Urinary bladder (tissue), 4 donors: ENCODE measurements around the gene SLC7A8. TPM values are rescaled to one million over a fixed set of nuclear protein-coding genes. Genes with fewer than 3 reads are reported as not detected.
"Not testable (repeated sequence)": the region's sequence is repeated elsewhere in the genome, so short reads cannot be mapped to it uniquely, and the experiment has no call there.

ENCODE experiments used
- DNase-seq: peaks from one replicate; pipeline ENCODE4 v3.0.0-alpha.2; 2015; ENCODE audit errors: extremely low spot score
- H3K27ac ChIP-seq: one replicate; pipeline ENCODE4 v1.5.1; 2013; ENCODE audit warnings: low read depth, mild to moderate bottlenecking, moderate library complexity
- H3K36me3 ChIP-seq: one replicate; pipeline ENCODE4 v1.6.1; 2013; ENCODE audit warnings: mild to moderate bottlenecking, moderate library complexity; ENCODE audit not compliant: insufficient read depth
- H3K4me1 ChIP-seq: one replicate; pipeline ENCODE4 v1.6.1; 2013; ENCODE audit warnings: mild to moderate bottlenecking, moderate library complexity; ENCODE audit not compliant: insufficient read depth
- H3K4me3 ChIP-seq: one replicate; pipeline ENCODE4 v1.5.1; 2013; ENCODE audit warnings: low read depth, low read length
- WGBS: extraction: QIAGEN DNeasy Blood & Tissue Kit; methylation state at CpG from one replicate; pipeline ENCODE4 v1.1.7; 2013; 5-methylcytosine and 5-hydroxymethylcytosine counted together
- polyA plus RNA-seq: library from polyadenylated mRNA; stranded (reverse); fragments of 200-250 nt; gene quantifications from one replicate; pipeline ENCODE4 v1.2.3, GENCODE V29; 2013
- total RNA-seq: library from RNA; depleted of rRNA; stranded (reverse); fragments of >200 nt; gene quantifications from one replicate; pipeline ENCODE4 v1.2.3, GENCODE V29; 2014
- donor health status: healthy with polysubstance abuse.
- donor health status: healthy.

Gene SLC7A8
- total and polyA plus RNA-seq, 2 donors: 8.4 to 35.5 TPM

GRCh38 chr14:23199141-23199540 lies 15.7 kb upstream of the SLC7A8 start:
- 83% methylated on average over 1 of the region's 1 CpG for WGBS
- H3K36me3 ChIP-seq, DNase-seq: not testable (repeated sequence)

DNA sequence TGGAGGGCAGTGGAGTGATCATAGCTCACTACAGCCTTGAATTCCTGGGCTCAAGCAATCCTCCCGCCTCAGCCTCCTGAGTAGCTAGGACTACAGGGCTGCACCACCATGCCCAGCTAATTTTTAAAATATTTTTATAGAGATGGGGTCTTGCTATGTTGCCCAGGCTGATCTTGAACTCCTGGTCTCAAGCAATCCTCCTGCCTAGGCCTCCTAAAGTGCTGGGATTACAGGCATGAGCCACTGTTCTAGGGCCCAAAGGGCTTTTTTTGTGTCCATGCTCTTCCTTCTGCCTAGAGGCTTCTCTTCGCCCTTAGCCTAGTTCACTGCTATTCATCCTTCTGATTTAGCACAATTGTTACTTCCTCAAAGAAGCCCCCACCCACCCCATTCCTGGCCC lies 13.0 kb upstream of the SLC7A8 start:
- not testable (repeated sequence) for H3K4me1 ChIP-seq, H3K36me3 ChIP-seq, H3K4me3 ChIP-seq, H3K27ac ChIP-seq, DNase-seq
- WGBS: 94% methylated on average over 2 of the region's 2 CpGs

More at GRCh38 chr14:23199141-23199540, 15.7 kb upstream of the SLC7A8 start:
- H3K4me1 ChIP-seq, H3K27ac ChIP-seq, H3K4me3 ChIP-seq: not testable (repeated sequence)

DNA sequence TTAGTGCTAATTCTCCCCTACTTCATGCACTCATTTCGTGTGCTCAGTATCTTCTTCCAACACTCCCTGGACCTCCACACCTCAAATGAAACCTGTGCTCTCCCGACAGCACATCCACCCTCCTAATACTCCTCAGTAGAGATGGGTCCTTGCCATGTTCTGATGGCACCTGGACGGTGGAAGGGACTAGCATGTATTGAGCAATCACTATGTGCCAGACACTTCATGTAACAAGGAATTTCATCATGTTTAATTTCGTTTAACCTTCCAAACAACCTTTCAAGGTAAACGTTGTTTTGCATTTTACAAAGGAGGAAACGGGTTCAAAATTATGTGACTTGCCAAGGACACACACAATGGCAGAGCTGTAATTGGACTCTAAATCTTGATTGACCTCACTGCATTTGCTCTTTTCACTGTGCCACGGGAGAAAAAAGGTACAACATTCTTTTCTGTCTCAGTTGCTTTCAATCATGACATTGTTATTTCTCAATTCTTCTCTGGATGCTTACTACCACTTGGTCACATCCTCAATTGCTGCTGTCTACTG lies 12.2 kb upstream of the SLC7A8 start:
- Histone ChIP-seq H3K4me3 (no peak overlapping the region), H3K36me3 (no peaks in the 10 kb centered on the region), H3K27ac (no peak overlapping the region), H3K4me1 (no peaks in the 10 kb centered on the region)
- DNase-seq: no peak
- 79% methylated on average over 7 of the region's 7 CpGs for WGBS

GRCh38 chr14:23193432-23193831 lies 10.0 kb upstream of the SLC7A8 start:
- H3K4me1 ChIP-seq: no peaks in the 10 kb centered on the region
- no peak for DNase-seq
- H3K36me3 ChIP-seq: no peaks in the 10 kb centered on the region
- H3K4me3 ChIP-seq: no peak overlapping the region
- 31% methylated on average over 3 of the region's 3 CpGs for WGBS
- H3K27ac ChIP-seq: no peak overlapping the region

GRCh38 chr14:23187925-23188324 lies 4.5 kb upstream of the SLC7A8 start:
- H3K36me3 ChIP-seq: no peaks in the 10 kb centered on the region
- no peak overlapping the region for H3K4me3 ChIP-seq
- DNase-seq: no peak
- H3K4me1 ChIP-seq: no peaks in the 10 kb centered on the region
- H3K27ac ChIP-seq: no peak overlapping the region
- 78% methylated on average over 2 of the region's 2 CpGs for WGBS

- no peak for DNase-seq
Observed at GRCh38 chr14:23186913-23187654, 3.6 kb upstream of the SLC7A8 start.

DNA sequence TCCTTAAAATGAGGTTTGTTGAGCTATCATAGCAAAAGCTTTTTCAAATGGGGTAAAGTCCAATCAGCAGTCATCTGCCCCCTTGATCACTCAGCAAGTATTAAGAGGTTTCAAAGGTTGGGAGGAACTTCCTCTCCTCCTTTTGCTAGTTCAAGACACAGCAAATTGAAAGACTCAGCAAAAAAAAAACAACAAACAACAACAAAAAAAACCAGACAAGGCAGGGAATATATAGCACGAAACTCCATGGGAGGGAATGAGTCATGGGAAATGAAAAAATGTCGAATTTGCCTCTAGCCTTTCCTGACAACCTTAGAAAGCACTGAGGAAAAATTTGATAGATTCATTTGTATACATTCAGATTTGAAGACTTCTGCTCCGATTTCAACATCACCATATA lies 1.6 kb upstream of the SLC7A8 start:
- Histone ChIP-seq H3K36me3 (no peaks in the 10 kb centered on the region), H3K27ac (no peak overlapping the region), H3K4me3 (no peak overlapping the region), H3K4me1 (peaks cover 1% of the 10 kb centered on the region)
- WGBS: 66% methylated on average over 3 of the region's 3 CpGs
- DNase-seq: no peak

More at GRCh38 chr14:23186913-23187654, 3.6 kb upstream of the SLC7A8 start:
- Histone ChIP-seq H3K36me3 (no peaks in the 10 kb centered on the region), H3K4me1 (no peaks in the 10 kb centered on the region), H3K4me3 (no peak overlapping the region), H3K27ac (no peak overlapping the region)
- WGBS: 50% methylated on average over 12 of the region's 12 CpGs

- Histone ChIP-seq H3K4me1 (peaks cover 1% of the 10 kb centered on the region), H3K27ac (no peak overlapping the region), H3K36me3 (no peaks in the 10 kb centered on the region), H3K4me3 (peak overlapping the region; percentile 54)
- no peak for DNase-seq
- WGBS: under 1% methylated on average over 4 of the region's 4 CpGs
Observed at GRCh38 chr14:23183158-23183470, 346 bp downstream of the SLC7A8 start.

GRCh38 chr14:23182372-23183157 lies 895 bp downstream of the SLC7A8 start:
- H3K36me3 ChIP-seq: no peaks in the 10 kb centered on the region
- H3K4me1 ChIP-seq: peaks cover 1% of the 10 kb centered on the region
- no peak overlapping the region for H3K27ac ChIP-seq
- WGBS: 1% methylated on average over 24 of the region's 24 CpGs
- peak overlapping the region; percentile 54 for H3K4me3 ChIP-seq
- no peak for DNase-seq

- Histone ChIP-seq H3K4me3 (peak overlapping the region; percentile 54), H3K4me1 (peaks cover 1% of the 10 kb centered on the region), H3K36me3 (no peaks in the 10 kb centered on the region), H3K27ac (no peak overlapping the region)
- DNase-seq: no peak
- 22% methylated on average over 4 of the region's 4 CpGs for WGBS
Observed at GRCh38 chr14:23181946-23182345, 1.5 kb downstream of the SLC7A8 start.

DNA sequence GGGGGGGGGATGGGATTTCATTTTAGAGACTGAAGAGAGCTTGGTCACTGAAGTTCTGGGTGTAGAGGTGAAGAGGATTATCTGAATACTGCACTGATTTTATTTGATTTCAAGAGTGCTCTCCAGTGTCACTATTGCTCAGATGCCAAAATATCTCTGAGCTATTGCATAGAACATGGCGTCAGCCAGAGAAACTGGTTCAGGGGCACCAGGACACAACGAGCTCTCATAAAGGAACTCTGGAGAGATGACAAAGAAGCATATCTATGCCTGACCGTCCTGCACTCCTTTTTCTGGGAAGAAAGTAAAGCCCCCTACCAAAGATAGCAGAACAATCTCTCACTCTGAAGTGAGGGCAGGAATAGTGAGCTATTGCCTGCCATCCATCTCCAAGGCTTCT lies 2.0 kb downstream of the SLC7A8 start:
- 30% methylated on average over 3 of the region's 3 CpGs for WGBS
- Histone ChIP-seq H3K4me3 (peak overlapping the region; percentile 54), H3K4me1 (peaks cover 1% of the 10 kb centered on the region), H3K36me3 (no peaks in the 10 kb centered on the region), H3K27ac (no peak overlapping the region)
- no peak for DNase-seq

- Histone ChIP-seq H3K27ac (no peak overlapping the region), H3K36me3 (no peaks in the 10 kb centered on the region), H3K4me3 (no peak overlapping the region), H3K4me1 (peaks cover 1% of the 10 kb centered on the region)
- DNase-seq: no peak
- WGBS: 76% methylated on average over 2 of the region's 2 CpGs
Observed at GRCh38 chr14:23177181-23177580, 6.3 kb downstream of the SLC7A8 start.

DNA sequence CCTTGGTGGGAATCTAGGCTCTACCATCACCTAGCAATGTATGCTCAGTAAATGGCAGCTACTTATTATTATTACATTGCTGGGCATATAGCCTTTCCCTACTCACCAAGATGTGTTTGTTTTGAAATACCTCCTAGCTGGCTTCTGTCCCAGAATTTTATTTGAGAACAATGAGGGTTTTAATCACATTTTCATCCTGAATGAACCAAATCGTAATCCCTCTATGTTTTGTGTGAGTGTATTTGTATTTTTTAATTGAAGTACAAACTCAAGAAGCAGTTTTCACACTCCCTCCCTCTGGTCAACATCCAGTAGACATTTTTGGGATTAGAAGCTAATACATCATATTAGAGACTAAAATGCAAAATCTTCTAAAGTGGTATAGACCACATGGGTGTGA lies 7.6 kb downstream of the SLC7A8 start:
- Histone ChIP-seq H3K4me3 (no peak overlapping the region), H3K4me1 (no peaks in the 10 kb centered on the region), H3K36me3 (no peaks in the 10 kb centered on the region), H3K27ac (no peak overlapping the region)
- DNase-seq: no peak
- WGBS: 51% methylated on average over 1 of the region's 1 CpG
